OCI-LY7 (cell line): ENCODE data around the gene ZNF552. TPM values are rescaled to one million over a fixed set of nuclear protein-coding genes. Genes with fewer than 3 reads are reported as not detected.

Experiments
- total RNA-seq, 2 experiments: library from RNA; depleted of rRNA in 1 of 2; stranded (reverse); fragments of >200 nt in 1 of 2; shearing (Covaris generic) in 1 of 2; gene quantifications; 2 replicates each; pipeline ENCODE4 v1.2.3, GENCODE V29; 2014 to 2022

ZNF552 gene
- total RNA-seq, 2 experiments from 2014 or later, result 8.6 to 11.4 TPM

Other genes with a start within 250 kb of the ZNF552 start
- gene ZNF416, start 236.0 kb downstream of the ZNF552 start, total RNA-seq (2014; rRNA removed; shearing (Covaris generic)), result 4.6 and 5.0 TPM in 2 replicates
- gene ZNF416, start 236.0 kb downstream of the ZNF552 start, total RNA-seq (2022), result 3.1 and 4.9 TPM in 2 replicates
- gene ZIK1, start 230.8 kb downstream of the ZNF552 start, total RNA-seq (2014; rRNA removed; shearing (Covaris generic)), result 0.47 and 0.98 TPM in 2 replicates
- not detected in 2 replicates for gene ZIK1, start 230.8 kb downstream of the ZNF552 start, total RNA-seq (2022)
- gene ZNF530, start 215.0 kb downstream of the ZNF552 start, total RNA-seq (2014; rRNA removed; shearing (Covaris generic)), result 6.2 and 13.4 TPM in 2 replicates
- 7.7 and 8.0 TPM in 2 replicates for gene ZNF530, start 215.0 kb downstream of the ZNF552 start, total RNA-seq (2022)
- gene ZNF134, start 200.7 kb downstream of the ZNF552 start, total RNA-seq (2014; rRNA removed; shearing (Covaris generic)), result 11.1 and 19.9 TPM in 2 replicates
- gene ZNF134, start 200.7 kb downstream of the ZNF552 start, total RNA-seq (2022), result 7.7 and 11.0 TPM in 2 replicates
- gene ZNF211, start 181.7 kb downstream of the ZNF552 start, total RNA-seq (2014; rRNA removed; shearing (Covaris generic)), result 12.1 and 19.0 TPM in 2 replicates
- gene ZNF211, start 181.7 kb downstream of the ZNF552 start, total RNA-seq (2022), result 10.5 and 15.2 TPM in 2 replicates
- not detected in 2 replicates for gene ZSCAN4, start 146.0 kb downstream of the ZNF552 start, total RNA-seq (2014; rRNA removed; shearing (Covaris generic))
- not detected in 2 replicates for gene ZSCAN4, start 146.0 kb downstream of the ZNF552 start, total RNA-seq (2022)
- gene ZNF551, start 132.9 kb downstream of the ZNF552 start, total RNA-seq (2014; rRNA removed; shearing (Covaris generic)), result 14.2 and 21.3 TPM in 2 replicates
- 10.5 and 12.0 TPM in 2 replicates for gene ZNF551, start 132.9 kb downstream of the ZNF552 start, total RNA-seq (2022)
- not detected in 2 replicates for gene ZNF154, start 105.7 kb downstream of the ZNF552 start, total RNA-seq (2014; rRNA removed; shearing (Covaris generic))
- gene ZNF154, start 105.7 kb downstream of the ZNF552 start, total RNA-seq (2022), result not detected in 2 replicates
- gene ZNF671, start 87.3 kb downstream of the ZNF552 start, total RNA-seq (2014; rRNA removed; shearing (Covaris generic)), result 9.2 and 10.8 TPM in 2 replicates
- gene ZNF671, start 87.3 kb downstream of the ZNF552 start, total RNA-seq (2022), result 9.8 and 11.4 TPM in 2 replicates
- 17.3 and 36.0 TPM in 2 replicates for gene ZNF776, start 68.1 kb downstream of the ZNF552 start, total RNA-seq (2014; rRNA removed; shearing (Covaris generic))
- gene ZNF776, start 68.1 kb downstream of the ZNF552 start, total RNA-seq (2022), result 19.6 and 20.6 TPM in 2 replicates
- 19.7 and 21.6 TPM in 2 replicates for gene ZNF586, start 45.2 kb downstream of the ZNF552 start, total RNA-seq (2014; rRNA removed; shearing (Covaris generic))
- gene ZNF586, start 45.2 kb downstream of the ZNF552 start, total RNA-seq (2022), result 23.8 and 25.2 TPM in 2 replicates
- gene ZNF587B, start 15.4 kb upstream of the ZNF552 start, total RNA-seq (2014; rRNA removed; shearing (Covaris generic)), result 19.8 and 20.2 TPM in 2 replicates
- 24.6 and 25.8 TPM in 2 replicates for gene ZNF587B, start 15.4 kb upstream of the ZNF552 start, total RNA-seq (2022)
- 22.7 and 25.0 TPM in 2 replicates for gene ZNF587, start 34.9 kb upstream of the ZNF552 start, total RNA-seq (2014; rRNA removed; shearing (Covaris generic))
- gene ZNF587, start 34.9 kb upstream of the ZNF552 start, total RNA-seq (2022), result 45.9 and 52.5 TPM in 2 replicates
- 27.4 and 30.4 TPM in 2 replicates for gene ZNF814, start 74.1 kb upstream of the ZNF552 start, total RNA-seq (2014; rRNA removed; shearing (Covaris generic))
- 42.6 and 50.1 TPM in 2 replicates for gene ZNF814, start 74.1 kb upstream of the ZNF552 start, total RNA-seq (2022)
- gene ZNF417, start 101.7 kb upstream of the ZNF552 start, total RNA-seq (2014; rRNA removed; shearing (Covaris generic)), result 21.4 and 28.6 TPM in 2 replicates
- 20.6 and 24.0 TPM in 2 replicates for gene ZNF417, start 101.7 kb upstream of the ZNF552 start, total RNA-seq (2022)
- 0.57 and 2.1 TPM in 2 replicates for gene ZNF418, start 120.5 kb upstream of the ZNF552 start, total RNA-seq (2014; rRNA removed; shearing (Covaris generic))
- 1.5 and 1.7 TPM in 2 replicates for gene ZNF418, start 120.5 kb upstream of the ZNF552 start, total RNA-seq (2022)
- gene ZNF256, start 132.8 kb upstream of the ZNF552 start, total RNA-seq (2014; rRNA removed; shearing (Covaris generic)), result 4.6 and 5.7 TPM in 2 replicates
- 9.0 and 13.6 TPM in 2 replicates for gene ZNF256, start 132.8 kb upstream of the ZNF552 start, total RNA-seq (2022)
- gene C19orf18, start 159.6 kb upstream of the ZNF552 start, total RNA-seq (2014; rRNA removed; shearing (Covaris generic)), result not detected in 2 replicates
- gene C19orf18, start 159.6 kb upstream of the ZNF552 start, total RNA-seq (2022), result not detected in 2 replicates
- 1.3 and 2.1 TPM in 2 replicates for gene ZNF606, start 187.9 kb upstream of the ZNF552 start, total RNA-seq (2014; rRNA removed; shearing (Covaris generic))
- 3.2 and 4.3 TPM in 2 replicates for gene ZNF606, start 187.9 kb upstream of the ZNF552 start, total RNA-seq (2022)
- gene ZSCAN1, start 219.1 kb upstream of the ZNF552 start, total RNA-seq (2014; rRNA removed; shearing (Covaris generic)), result not detected in 2 replicates
- gene ZSCAN1, start 219.1 kb upstream of the ZNF552 start, total RNA-seq (2022), result not detected in 2 replicates
- not detected in 2 replicates for gene ZNF135, start 244.4 kb upstream of the ZNF552 start, total RNA-seq (2014; rRNA removed; shearing (Covaris generic))
- not detected in 2 replicates for gene ZNF135, start 244.4 kb upstream of the ZNF552 start, total RNA-seq (2022)